ENCODE data around the gene ATF6.

Gene ATF6

GRCh38 chr1:161936786-161937185 is 170.7 kb downstream of the ATF6 start:
- Mint-ChIP-seq H3K4me1 (ENCODE audit: low read depth in 2 of 2) (peaks cover 21% of the 10 kb centered on the region in 2 donors), H3K36me3 (ENCODE audit: insufficient read depth) (no peaks in the 10 kb centered on the region), H3K4me3 (no peak overlapping the region), H3K27me3 (no peaks in the 10 kb centered on the region), H3K9me3 (no peaks in the 10 kb centered on the region), H3K27ac (no peak overlapping the region)
- DNase-seq (no peak), ATAC-seq (replicated peaks) (no peak)

GRCh38 chr1:161940866-161941591 is 174.9 kb downstream of the ATF6 start:
- ATAC-seq (replicated peaks) (no peak), DNase-seq (no peak)
- no peaks in the 10 kb centered on the region for H3K9me3 Mint-ChIP-seq
- no peaks in the 10 kb centered on the region for H3K27me3 Mint-ChIP-seq
- no peak overlapping the region for H3K27ac Mint-ChIP-seq
- peaks cover 6% of the 10 kb centered on the region for H3K36me3 Mint-ChIP-seq (ENCODE audit: insufficient read depth)
- no peak overlapping the region for H3K4me3 Mint-ChIP-seq
- H3K4me1 Mint-ChIP-seq (ENCODE audit: low read depth in 2 of 2): peaks cover 3 to 4% of the 10 kb centered on the region in 2 donors

GRCh38 chr1:161941726-161942436 is 175.8 kb downstream of the ATF6 start:
- Mint-ChIP-seq H3K27ac (no peak overlapping the region), H3K36me3 (ENCODE audit: insufficient read depth) (peaks cover 6% of the 10 kb centered on the region), H3K4me3 (no peak overlapping the region), H3K4me1 (ENCODE audit: low read depth in 2 of 2) (peaks cover 2 to 3% of the 10 kb centered on the region in 2 donors), H3K27me3 (no peaks in the 10 kb centered on the region), H3K9me3 (no peaks in the 10 kb centered on the region)
- DNase-seq (no peak), ATAC-seq (replicated peaks) (no peak)

GRCh38 chr1:161943737-161944136 is 177.6 kb downstream of the ATF6 start:
- DNase-seq (no peak), ATAC-seq (replicated peaks) (no peak)
- Mint-ChIP-seq H3K4me1 (ENCODE audit: low read depth in 2 of 2) (peaks cover 2 to 3% of the 10 kb centered on the region in 2 donors), H3K9me3 (no peaks in the 10 kb centered on the region), H3K27ac (no peak overlapping the region), H3K4me3 (no peak overlapping the region), H3K36me3 (ENCODE audit: insufficient read depth) (peaks cover 10% of the 10 kb centered on the region), H3K27me3 (no peaks in the 10 kb centered on the region)

- Mint-ChIP-seq H3K4me3 (no peak overlapping the region), H3K27ac (no peak overlapping the region), H3K36me3 (ENCODE audit: insufficient read depth) (peaks cover 10% of the 10 kb centered on the region), H3K4me1 (ENCODE audit: low read depth in 2 of 2) (peaks cover 2 to 3% of the 10 kb centered on the region in 2 donors), H3K27me3 (no peaks in the 10 kb centered on the region), H3K9me3 (no peaks in the 10 kb centered on the region)
- ATAC-seq (replicated peaks): no peak
- no peak for DNase-seq
Observed at GRCh38 chr1:161944381-161944780, 178.3 kb downstream of the ATF6 start.

GRCh38 chr1:161945306-161946060 is 179.4 kb downstream of the ATF6 start:
- H3K27ac Mint-ChIP-seq: peak overlapping the region in 1 of 2 donors; percentile 35
- DNase-seq (no peak), ATAC-seq (replicated peaks) (no peak)
- peaks cover 10% of the 10 kb centered on the region for H3K36me3 Mint-ChIP-seq (ENCODE audit: insufficient read depth)
- no peaks in the 10 kb centered on the region for H3K9me3 Mint-ChIP-seq
- peaks cover 3 to 5% of the 10 kb centered on the region in 2 donors for H3K4me1 Mint-ChIP-seq (ENCODE audit: low read depth in 2 of 2)
- H3K4me3 Mint-ChIP-seq: no peak overlapping the region
- H3K27me3 Mint-ChIP-seq: no peaks in the 10 kb centered on the region

- Mint-ChIP-seq H3K4me3 (no peak overlapping the region), H3K27me3 (no peaks in the 10 kb centered on the region), H3K9me3 (no peaks in the 10 kb centered on the region), H3K36me3 (ENCODE audit: insufficient read depth) (peaks cover 10% of the 10 kb centered on the region), H3K4me1 (ENCODE audit: low read depth in 2 of 2) (peaks cover 3 to 5% of the 10 kb centered on the region in 2 donors), H3K27ac (peak overlapping the region in 1 of 2 donors; percentile 35)
- ATAC-seq (replicated peaks) (no peak), DNase-seq (no peak)
Observed at GRCh38 chr1:161946071-161946987, 180.2 kb downstream of the ATF6 start.

GRCh38 chr1:161948435-161948834 is 182.3 kb downstream of the ATF6 start:
- H3K27me3 Mint-ChIP-seq: no peaks in the 10 kb centered on the region
- no peak overlapping the region for H3K27ac Mint-ChIP-seq
- H3K9me3 Mint-ChIP-seq: no peaks in the 10 kb centered on the region

GRCh38 chr1:161949548-161949947 is 183.4 kb downstream of the ATF6 start:
- no peaks in the 10 kb centered on the region for H3K9me3 Mint-ChIP-seq
- no peaks in the 10 kb centered on the region for H3K27me3 Mint-ChIP-seq
- no peak overlapping the region for H3K4me3 Mint-ChIP-seq
- ATAC-seq (replicated peaks) (no peak), DNase-seq (no peak)
- H3K4me1 Mint-ChIP-seq (ENCODE audit: low read depth in 2 of 2): peaks cover 12 to 13% of the 10 kb centered on the region in 2 donors
- no peak overlapping the region for H3K27ac Mint-ChIP-seq
- peaks cover 4% of the 10 kb centered on the region for H3K36me3 Mint-ChIP-seq (ENCODE audit: insufficient read depth)

More at GRCh38 chr1:161948435-161948834, 182.3 kb downstream of the ATF6 start:
- peaks cover 6 to 9% of the 10 kb centered on the region in 2 donors for H3K4me1 Mint-ChIP-seq (ENCODE audit: low read depth in 2 of 2)
- DNase-seq (no peak), ATAC-seq (replicated peaks) (no peak)
- peaks cover 9% of the 10 kb centered on the region for H3K36me3 Mint-ChIP-seq (ENCODE audit: insufficient read depth)
- no peak overlapping the region for H3K4me3 Mint-ChIP-seq

- H3K36me3 Mint-ChIP-seq (ENCODE audit: insufficient read depth): peaks cover 4% of the 10 kb centered on the region
- H3K27me3 Mint-ChIP-seq: no peaks in the 10 kb centered on the region
- no peaks in the 10 kb centered on the region for H3K9me3 Mint-ChIP-seq
- ATAC-seq (replicated peaks): no peak
- no peak overlapping the region for H3K4me3 Mint-ChIP-seq
- peaks cover 12 to 15% of the 10 kb centered on the region in 2 donors for H3K4me1 Mint-ChIP-seq (ENCODE audit: low read depth in 2 of 2)
- DNase-seq: no peak
- H3K27ac Mint-ChIP-seq: no peak overlapping the region
Observed at GRCh38 chr1:161950377-161950776, 184.3 kb downstream of the ATF6 start.

GRCh38 chr1:161951646-161952045 is 185.5 kb downstream of the ATF6 start:
- Mint-ChIP-seq H3K27me3 (no peaks in the 10 kb centered on the region), H3K36me3 (ENCODE audit: insufficient read depth) (peaks cover 4% of the 10 kb centered on the region)

GRCh38 chr1:161952607-161953172 is 186.6 kb downstream of the ATF6 start:
- no peak for ATAC-seq (replicated peaks)
- DNase-seq: no peak
- no peak overlapping the region for H3K27ac Mint-ChIP-seq

More at GRCh38 chr1:161951646-161952045, 185.5 kb downstream of the ATF6 start:
- Mint-ChIP-seq H3K4me3 (no peak overlapping the region), H3K9me3 (no peaks in the 10 kb centered on the region), H3K4me1 (ENCODE audit: low read depth in 2 of 2) (peaks cover 12 to 15% of the 10 kb centered on the region in 2 donors), H3K27ac (no peak overlapping the region)
- ATAC-seq (replicated peaks): no peak
- DNase-seq: no peak

More at GRCh38 chr1:161952607-161953172, 186.6 kb downstream of the ATF6 start:
- Mint-ChIP-seq H3K9me3 (no peaks in the 10 kb centered on the region), H3K4me3 (no peak overlapping the region), H3K36me3 (ENCODE audit: insufficient read depth) (peaks cover 3% of the 10 kb centered on the region), H3K4me1 (ENCODE audit: low read depth in 2 of 2) (peaks cover 12 to 15% of the 10 kb centered on the region in 2 donors), H3K27me3 (no peaks in the 10 kb centered on the region)
